Stimulated activated CD4-positive, alpha-beta T cell treated with anti-CD3 and anti-CD28 coated beads, Interleukin-4, amount 100 ng/mL, for 48 hours (primary cell): ENCODE results near the gene IRAK3.

Experiments
- DNase-seq, 2 donors: peaks; one replicate each; pipeline ENCODE4 v3.0.0-alpha.2; 2020; ENCODE audit warnings: low read depth in 2 of 2

The IRAK3 gene

GRCh38 chr12:66252771-66253170 lies 63.8 kb downstream of the IRAK3 start:
- no peak for DNase-seq

- no peak for DNase-seq
Measured at GRCh38 chr12:66255737-66256136, 66.7 kb downstream of the IRAK3 start.

GRCh38 chr12:66258011-66258410 lies 69.0 kb downstream of the IRAK3 start:
- DNase-seq = no peak

GRCh38 chr12:66262737-66263136 lies 73.7 kb downstream of the IRAK3 start:
- no peak for DNase-seq

GRCh38 chr12:66268562-66268961 lies 79.5 kb downstream of the IRAK3 start:
- no peak for DNase-seq

- DNase-seq = no peak
Measured at GRCh38 chr12:66269142-66269541, 80.1 kb downstream of the IRAK3 start.

- no peak for DNase-seq
Measured at GRCh38 chr12:66269757-66270383, 80.9 kb downstream of the IRAK3 start.

- DNase-seq = no peak
Measured at GRCh38 chr12:66270613-66271012, 81.6 kb downstream of the IRAK3 start.

GRCh38 chr12:66272650-66273049 lies 83.6 kb downstream of the IRAK3 start:
- DNase-seq = no peak

GRCh38 chr12:66273147-66273546 lies 84.1 kb downstream of the IRAK3 start:
- no peak for DNase-seq

GRCh38 chr12:66275040-66275439 lies 86.0 kb downstream of the IRAK3 start:
- no peak for DNase-seq

GRCh38 chr12:66279123-66279712 lies 90.2 kb downstream of the IRAK3 start:
- DNase-seq = no peak

- no peak for DNase-seq
Measured at GRCh38 chr12:66280561-66280960, 91.5 kb downstream of the IRAK3 start.

GRCh38 chr12:66282244-66282643 lies 93.2 kb downstream of the IRAK3 start:
- DNase-seq = no peak

GRCh38 chr12:66287275-66287674 lies 98.3 kb downstream of the IRAK3 start:
- no peak for DNase-seq

- DNase-seq = peak in 1 of 2 donors; percentile 23
Measured at GRCh38 chr12:66288121-66288520, 99.1 kb downstream of the IRAK3 start.

GRCh38 chr12:66289485-66289884 lies 100.5 kb downstream of the IRAK3 start:
- DNase-seq = no peak

- DNase-seq = no peak
Measured at GRCh38 chr12:66290716-66291200, 101.7 kb downstream of the IRAK3 start.

GRCh38 chr12:66296176-66296683 lies 107.2 kb downstream of the IRAK3 start:
- DNase-seq = no peak

- DNase-seq = no peak
Measured at GRCh38 chr12:66297080-66297479, 108.1 kb downstream of the IRAK3 start.

GRCh38 chr12:66297923-66298322 lies 108.9 kb downstream of the IRAK3 start:
- DNase-seq = no peak

GRCh38 chr12:66301944-66302826 lies 113.2 kb downstream of the IRAK3 start, which contains the start of gene HELB:
Gene HELB, plus strand, starts transcription at chr12:66302493. Its CDS starts 111 bp downstream, at chr12:66302604.
- peak; percentile 98 to 99 for DNase-seq
